Right lobe of liver (tissue), 4 donors: ENCODE results near the gene SULT2B1.
"Not testable (repeated sequence)": the region's sequence is repeated elsewhere in the genome, so short reads cannot be mapped to it uniquely, and the experiment has no call there.

Experiments used
- POLR2A ChIP-seq: fragments of 450-650 bp; IDR thresholded peaks from one replicate; pipeline ENCODE4 v1.6.1; 2017; ENCODE audit warnings: antibody characterized with exemption, mild to moderate bottlenecking
- TF ChIP-seq, protein P1 (sequence below), 4 donors: fragments of 200-600 bp in 3 of 4; fragments of 450-650 bp in 1 of 4; IDR thresholded peaks; one replicate each; pipeline versions ENCODE4 v1.5.1 to v1.8.0; 2016 to 2022; ENCODE audit warnings: antibody characterized with exemption in 4 of 4, mild to moderate bottlenecking in 2 of 4
- donor health status: DM: no; HTN: no; CAD: no.
- donor health status: DM: no; HTN: no; CAD: no.
- donor health status: DM: no; HTN: yes; CAD: no.

DNA sequence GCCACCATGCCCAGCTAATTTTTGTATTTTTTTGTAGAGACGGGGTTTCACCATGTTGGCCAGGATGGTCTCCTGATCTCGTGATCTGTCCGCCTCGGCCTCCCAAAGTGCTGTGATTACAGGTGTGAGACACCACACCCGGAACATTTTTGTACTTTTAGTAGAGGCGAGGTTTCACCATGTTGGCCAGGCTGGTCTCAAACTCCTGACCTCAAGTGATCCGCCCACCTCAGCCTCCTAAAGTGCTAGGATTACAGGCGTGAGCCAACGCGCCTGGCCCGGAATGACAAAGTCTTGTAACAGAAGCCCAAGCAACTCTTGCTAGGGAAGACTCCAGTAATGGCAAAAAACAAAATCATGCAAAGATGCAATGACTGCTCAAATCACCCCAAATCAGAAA, 80.3 kb downstream of the SULT2B1 start:
- TF ChIP-seq POLR2A = not testable (repeated sequence)
- TF ChIP-seq, protein P1, sequence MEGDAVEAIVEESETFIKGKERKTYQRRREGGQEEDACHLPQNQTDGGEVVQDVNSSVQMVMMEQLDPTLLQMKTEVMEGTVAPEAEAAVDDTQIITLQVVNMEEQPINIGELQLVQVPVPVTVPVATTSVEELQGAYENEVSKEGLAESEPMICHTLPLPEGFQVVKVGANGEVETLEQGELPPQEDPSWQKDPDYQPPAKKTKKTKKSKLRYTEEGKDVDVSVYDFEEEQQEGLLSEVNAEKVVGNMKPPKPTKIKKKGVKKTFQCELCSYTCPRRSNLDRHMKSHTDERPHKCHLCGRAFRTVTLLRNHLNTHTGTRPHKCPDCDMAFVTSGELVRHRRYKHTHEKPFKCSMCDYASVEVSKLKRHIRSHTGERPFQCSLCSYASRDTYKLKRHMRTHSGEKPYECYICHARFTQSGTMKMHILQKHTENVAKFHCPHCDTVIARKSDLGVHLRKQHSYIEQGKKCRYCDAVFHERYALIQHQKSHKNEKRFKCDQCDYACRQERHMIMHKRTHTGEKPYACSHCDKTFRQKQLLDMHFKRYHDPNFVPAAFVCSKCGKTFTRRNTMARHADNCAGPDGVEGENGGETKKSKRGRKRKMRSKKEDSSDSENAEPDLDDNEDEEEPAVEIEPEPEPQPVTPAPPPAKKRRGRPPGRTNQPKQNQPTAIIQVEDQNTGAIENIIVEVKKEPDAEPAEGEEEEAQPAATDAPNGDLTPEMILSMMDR (IDR thresholded peaks at IDR 0.05) = not testable (repeated sequence)
